NCI-H146 treated with DMSO at 0.1 percent for 48 hours (cell line): ENCODE results near the gene GFPT1.

Source experiments
- DNase-seq: peaks from one replicate; lab custom pipeline; 2025; ENCODE audit not compliant: unreplicated experiment; lab: John Stamatoyannopoulos, UW

The GFPT1 gene

GRCh38 chr2:69292256-69292655, 94.8 kb downstream of the GFPT1 start:
- DNase-seq, result no peak

- no peak for DNase-seq
Measured at GRCh38 chr2:69291721-69292120, 95.3 kb downstream of the GFPT1 start.

- DNase-seq, result no peak
Measured at GRCh38 chr2:69291004-69291650, 95.9 kb downstream of the GFPT1 start.

- DNase-seq, result no peak
Measured at GRCh38 chr2:69288429-69288828, 98.6 kb downstream of the GFPT1 start.

GRCh38 chr2:69287544-69287943, 99.5 kb downstream of the GFPT1 start:
- DNase-seq, result no peak

- no peak for DNase-seq
Measured at GRCh38 chr2:69285379-69285894, 101.6 kb downstream of the GFPT1 start.

- no peak for DNase-seq
Measured at GRCh38 chr2:69280796-69281412, 106.1 kb downstream of the GFPT1 start.

- no peak for DNase-seq
Measured at GRCh38 chr2:69279931-69280681, 106.9 kb downstream of the GFPT1 start.

- DNase-seq, result no peak
Measured at GRCh38 chr2:69279211-69279610, 107.8 kb downstream of the GFPT1 start.

- no peak for DNase-seq
Measured at GRCh38 chr2:69278366-69278765, 108.7 kb downstream of the GFPT1 start.

GRCh38 chr2:69275490-69275889, 111.5 kb downstream of the GFPT1 start:
- no peak for DNase-seq

- no peak for DNase-seq
Measured at GRCh38 chr2:69272803-69273471, 114.1 kb downstream of the GFPT1 start.

GRCh38 chr2:69271831-69272257, 115.2 kb downstream of the GFPT1 start:
- no peak for DNase-seq
